AG10803 (cell line): ENCODE results near the gene RAD23A.

Experiments used
- DNase-seq: peaks from one replicate; pipeline ENCODE4 v3.0.0; 2010; ENCODE audit warnings: low read depth
- H3K4me3 ChIP-seq: 2 replicates; pipeline ENCODE4 v1.5.1; 2011; ENCODE audit warnings: mild to moderate bottlenecking, low read length, control low read depth
- CTCF ChIP-seq: conservative IDR thresholded peaks from 2 replicates; pipeline ENCODE4 v1.5.1; 2011; ENCODE audit warnings: mild to moderate bottlenecking, low read length, control low read depth, inconsistent platforms

Gene RAD23A

GRCh38 chr19:13001502-13002165 is 56.0 kb downstream of the RAD23A start:
- peak overlapping the region; percentile 45 for H3K4me3 ChIP-seq
- no peak for TF ChIP-seq CTCF

GRCh38 chr19:13002166-13002898 is 56.7 kb downstream of the RAD23A start:
- TF ChIP-seq CTCF, result no peak
- DNase-seq, result peak; percentile 76
- H3K4me3 ChIP-seq, result peak overlapping the region; percentile 45

More at GRCh38 chr19:13001502-13002165, 56.0 kb downstream of the RAD23A start:
- DNase-seq, result peak; percentile 43

- TF ChIP-seq CTCF, result no peak
Observed at GRCh38 chr19:13003081-13003480, 57.4 kb downstream of the RAD23A start.

More at GRCh38 chr19:13003081-13003480, 57.4 kb downstream of the RAD23A start:
- peak overlapping the region; percentile 45; the same call in 1 of the 2 replicates for H3K4me3 ChIP-seq
- no peak for DNase-seq
